Subcutaneous abdominal adipose tissue (tissue), 5 donors: ENCODE data around the gene XPO4.
"Not testable (repeated sequence)": the region's sequence is repeated elsewhere in the genome, so short reads cannot be mapped to it uniquely, and the experiment has no call there.

Source experiments
- H3K27ac ChIP-seq: one replicate; pipeline ENCODE4 v1.7.0; 2013; ENCODE audit warnings: low read depth, mild to moderate bottlenecking, inconsistent platforms, low read length, moderate library complexity
- H3K27me3 ChIP-seq, 5 donors: one replicate each; pipeline ENCODE4 v1.7.0; 2013; ENCODE audit warnings: low read length in 5 of 5, inconsistent platforms in 1 of 5; ENCODE audit not compliant: control insufficient read depth in 5 of 5, insufficient read depth in 4 of 5
- H3K36me3 ChIP-seq, 5 donors: one replicate each; pipeline ENCODE4 v1.7.0; 2013; ENCODE audit warnings: low read length in 5 of 5; ENCODE audit not compliant: control insufficient read depth in 5 of 5, insufficient read depth in 5 of 5
- H3K4me1 ChIP-seq, 5 donors: one replicate each; pipeline ENCODE4 v1.7.0; 2013; ENCODE audit warnings: low read length in 5 of 5, mild to moderate bottlenecking in 3 of 5, moderate library complexity in 1 of 5; ENCODE audit not compliant: control insufficient read depth in 5 of 5, insufficient read depth in 5 of 5
- H3K4me3 ChIP-seq, 5 donors: one replicate each; pipeline ENCODE4 v1.7.0; 2013; ENCODE audit warnings: low read length in 5 of 5, low read depth in 1 of 5
- H3K9ac ChIP-seq, 5 donors: one replicate each; pipeline ENCODE4 v1.7.0; 2013; ENCODE audit warnings: low read length in 5 of 5, mild to moderate bottlenecking in 4 of 5, moderate library complexity in 3 of 5
- H3K9me3 ChIP-seq, 5 donors: one replicate each; pipeline ENCODE4 v1.7.0; 2013; ENCODE audit warnings: low read length in 5 of 5; ENCODE audit not compliant: control insufficient read depth in 5 of 5
- donor health status: healthy.
- donor health status: healthy.
- donor health status: healthy.
- donor health status: healthy.
- donor health status: healthy.

XPO4 gene

DNA sequence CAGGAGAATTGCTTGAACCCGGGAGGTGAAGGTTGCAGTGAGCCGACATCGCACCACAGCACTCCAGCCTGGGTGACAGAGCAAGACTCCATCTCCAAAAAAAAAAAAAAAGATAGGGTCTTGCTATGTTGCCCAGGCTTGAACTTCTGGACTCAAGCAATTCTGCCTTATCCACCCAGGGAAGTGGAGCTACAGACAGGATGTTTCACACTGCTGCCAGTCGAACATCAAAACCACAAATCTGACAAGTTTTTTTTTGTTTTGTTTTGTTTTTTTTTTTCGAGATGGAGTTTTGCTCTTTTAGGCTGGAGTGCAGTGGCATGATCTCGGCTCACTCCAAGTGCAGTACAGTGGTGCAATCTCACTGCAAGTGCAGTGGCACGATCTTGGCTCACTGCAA is 10.8 kb downstream of the XPO4 start:
- H3K4me3 ChIP-seq: no peak overlapping the region
- no peak overlapping the region for H3K9ac ChIP-seq
- H3K9me3 ChIP-seq: no peaks in the 10 kb centered on the region
- no peak overlapping the region for H3K27ac ChIP-seq
- H3K27me3 ChIP-seq: no peaks in the 10 kb centered on the region
- H3K4me1 ChIP-seq: no peaks in the 10 kb centered on the region
- peaks cover 0 to 4% (median 0%) of the 10 kb centered on the region in 5 donors for H3K36me3 ChIP-seq

DNA sequence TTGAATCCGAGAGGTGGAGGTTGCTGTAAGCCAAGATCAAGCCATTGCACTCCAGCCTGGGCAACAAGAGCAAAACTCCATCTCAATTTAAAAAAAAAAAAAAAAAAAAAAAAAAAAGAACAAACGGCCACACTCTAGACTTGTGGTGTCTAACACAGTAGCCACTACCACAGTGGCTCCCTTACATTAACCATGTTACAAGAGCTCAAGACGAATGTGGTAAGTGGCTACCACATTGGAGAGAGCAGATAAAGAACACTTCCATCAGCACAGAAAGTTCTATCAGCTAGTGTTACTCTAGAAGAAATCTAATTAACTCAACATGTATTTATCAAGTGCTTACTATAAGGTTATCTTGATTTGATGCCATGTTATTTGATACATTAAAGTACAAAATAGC is 11.5 kb downstream of the XPO4 start:
- no peaks in the 10 kb centered on the region for H3K4me1 ChIP-seq
- peaks cover 0 to 4% (median 0%) of the 10 kb centered on the region in 5 donors for H3K36me3 ChIP-seq
- no peaks in the 10 kb centered on the region for H3K27me3 ChIP-seq
- H3K4me3 ChIP-seq: no peak overlapping the region
- no peaks in the 10 kb centered on the region for H3K9me3 ChIP-seq
- H3K9ac ChIP-seq: no peak overlapping the region
- H3K27ac ChIP-seq: no peak overlapping the region

- not testable (repeated sequence) for H3K9me3 ChIP-seq, H3K36me3 ChIP-seq, H3K4me3 ChIP-seq, H3K4me1 ChIP-seq, H3K9ac ChIP-seq, H3K27ac ChIP-seq, H3K27me3 ChIP-seq
Measured at GRCh38 chr13:20890540-20890939, 12.0 kb downstream of the XPO4 start.

- H3K27me3 ChIP-seq: no peaks in the 10 kb centered on the region
- H3K4me3 ChIP-seq: no peak overlapping the region
- no peaks in the 10 kb centered on the region for H3K9me3 ChIP-seq
- H3K36me3 ChIP-seq: no peaks in the 10 kb centered on the region
- no peak overlapping the region for H3K27ac ChIP-seq
- H3K9ac ChIP-seq: no peak overlapping the region
- H3K4me1 ChIP-seq: peaks cover 0 to 15% (median 4%) of the 10 kb centered on the region in 5 donors
Measured at GRCh38 chr13:20882206-20882605, 20.3 kb downstream of the XPO4 start.

- H3K27ac ChIP-seq: no peak overlapping the region
Measured at GRCh38 chr13:20877902-20878301, 24.6 kb downstream of the XPO4 start.

DNA sequence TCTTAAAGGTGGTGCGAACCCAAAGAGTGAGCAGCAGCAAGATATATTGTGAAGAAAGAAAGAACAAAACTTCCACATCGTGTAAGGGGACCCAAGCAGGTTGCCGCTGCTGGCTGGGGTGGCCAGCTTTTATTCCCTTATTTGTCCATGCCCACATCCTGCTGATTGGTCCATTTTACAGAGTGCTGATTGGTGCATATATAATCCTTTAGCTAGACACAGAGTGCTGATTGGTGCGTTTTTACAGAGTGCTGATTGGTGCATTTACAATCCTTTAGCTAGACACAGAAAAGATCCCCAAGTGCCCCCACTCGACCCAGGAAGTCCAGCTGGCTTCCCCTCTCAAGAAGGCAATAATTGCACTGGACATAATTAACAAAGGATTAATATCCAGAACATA is 25.7 kb downstream of the XPO4 start:
- not testable (repeated sequence) for H3K9ac ChIP-seq, H3K4me1 ChIP-seq, H3K27ac ChIP-seq, H3K27me3 ChIP-seq, H3K4me3 ChIP-seq, H3K36me3 ChIP-seq, H3K9me3 ChIP-seq

More at GRCh38 chr13:20877902-20878301, 24.6 kb downstream of the XPO4 start:
- no peaks in the 10 kb centered on the region for H3K27me3 ChIP-seq
- no peaks in the 10 kb centered on the region for H3K9me3 ChIP-seq
- H3K4me3 ChIP-seq: no peak overlapping the region
- H3K36me3 ChIP-seq: no peaks in the 10 kb centered on the region
- H3K9ac ChIP-seq: no peak overlapping the region
- H3K4me1 ChIP-seq: peaks cover 0 to 18% (median 8%) of the 10 kb centered on the region in 5 donors

- H3K4me3 ChIP-seq, H3K9me3 ChIP-seq, H3K4me1 ChIP-seq, H3K9ac ChIP-seq, H3K27me3 ChIP-seq, H3K27ac ChIP-seq, H3K36me3 ChIP-seq: not testable (repeated sequence)
Measured at GRCh38 chr13:20874439-20874838, 28.1 kb downstream of the XPO4 start.

GRCh38 chr13:20873348-20873747 is 29.2 kb downstream of the XPO4 start:
- H3K36me3 ChIP-seq: no peaks in the 10 kb centered on the region
- H3K9ac ChIP-seq: no peak overlapping the region
- H3K9me3 ChIP-seq: no peaks in the 10 kb centered on the region

DNA sequence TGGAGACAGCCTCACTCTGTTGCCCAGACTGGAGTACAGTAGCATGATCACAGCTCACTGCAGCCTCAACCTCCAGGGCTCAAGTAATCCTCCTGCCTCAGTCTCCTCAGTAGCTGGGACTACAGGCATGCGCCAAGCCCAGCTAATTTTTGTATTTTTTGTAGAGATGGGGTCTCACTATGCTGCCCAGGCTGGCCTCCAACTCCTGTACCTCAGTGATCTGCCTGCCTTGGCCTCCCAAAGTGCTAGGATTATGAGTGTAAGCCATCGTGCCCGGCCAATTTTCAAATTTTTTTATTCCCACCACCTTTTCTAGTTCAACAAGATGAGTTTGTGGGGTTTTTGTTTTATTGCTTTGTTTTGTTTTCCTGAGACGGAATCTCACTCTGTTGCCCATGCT is 31.7 kb downstream of the XPO4 start:
- H3K27ac ChIP-seq: no peak overlapping the region
- H3K4me1 ChIP-seq: peaks cover 0 to 7% (median 4%) of the 10 kb centered on the region in 5 donors
- no peaks in the 10 kb centered on the region for H3K9me3 ChIP-seq
- H3K27me3 ChIP-seq: no peaks in the 10 kb centered on the region
- no peak overlapping the region for H3K4me3 ChIP-seq
- H3K9ac ChIP-seq: no peak overlapping the region
- H3K36me3 ChIP-seq: peaks cover 0 to 12% (median 0%) of the 10 kb centered on the region in 5 donors

More at GRCh38 chr13:20873348-20873747, 29.2 kb downstream of the XPO4 start:
- peaks cover 0 to 9% (median 4%) of the 10 kb centered on the region in 5 donors for H3K4me1 ChIP-seq
- no peaks in the 10 kb centered on the region for H3K27me3 ChIP-seq
- H3K4me3 ChIP-seq: no peak overlapping the region
- no peak overlapping the region for H3K27ac ChIP-seq

GRCh38 chr13:20869540-20869939 is 33.0 kb downstream of the XPO4 start:
- no peaks in the 10 kb centered on the region for H3K27me3 ChIP-seq
- no peak overlapping the region for H3K9ac ChIP-seq
- no peak overlapping the region for H3K4me3 ChIP-seq
- H3K27ac ChIP-seq: no peak overlapping the region
- H3K9me3 ChIP-seq: no peaks in the 10 kb centered on the region
- peaks cover 0 to 12% (median 0%) of the 10 kb centered on the region in 5 donors for H3K36me3 ChIP-seq
- peaks cover 0 to 7% (median 5%) of the 10 kb centered on the region in 5 donors for H3K4me1 ChIP-seq

DNA sequence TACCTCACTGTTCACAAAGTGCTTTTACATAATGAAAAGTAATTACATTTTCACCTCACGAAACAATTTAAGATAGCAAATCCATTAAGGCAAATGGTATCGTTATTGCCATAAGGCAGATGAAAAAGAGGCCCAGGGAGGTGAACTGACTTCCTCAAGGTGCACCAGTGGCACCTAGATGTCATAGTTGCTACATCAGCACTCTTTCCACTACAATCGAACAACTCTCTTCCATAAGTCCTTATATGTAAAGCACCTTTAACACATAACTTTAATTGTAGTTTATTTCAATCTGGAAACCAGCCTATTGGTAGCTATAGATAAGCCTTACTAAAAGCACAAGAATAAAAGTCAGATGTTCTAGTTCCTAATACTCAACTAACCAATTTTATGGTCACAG is 35.1 kb downstream of the XPO4 start:
- peaks cover 0 to 3% (median 0%) of the 10 kb centered on the region in 5 donors for H3K4me1 ChIP-seq
- no peaks in the 10 kb centered on the region for H3K9me3 ChIP-seq
- H3K27me3 ChIP-seq: no peaks in the 10 kb centered on the region
- H3K27ac ChIP-seq: no peak overlapping the region
- no peak overlapping the region for H3K9ac ChIP-seq
- H3K36me3 ChIP-seq: peaks cover 0 to 12% (median 2%) of the 10 kb centered on the region in 5 donors
- no peak overlapping the region for H3K4me3 ChIP-seq
